Mesenchymal stem cell (in vitro differentiated cells and primary cell): ENCODE data around the gene DSCAM.

Experiments used
- DNase-seq: peaks from one replicate; pipeline ENCODE4 v3.0.0-alpha.2; 2013
- H2AFZ ChIP-seq: one replicate; pipeline ENCODE4 v1.6.1; 2013; ENCODE audit warnings: low read depth, mild to moderate bottlenecking, control low read depth, inconsistent platforms, low read length, moderate library complexity
- H2AK5ac ChIP-seq: 2 replicates; pipeline ENCODE4 v1.6.1; 2013; ENCODE audit warnings: low read length, moderate library complexity, mild to moderate bottlenecking, inconsistent platforms; ENCODE audit not compliant: severe bottlenecking
- H2BK120ac ChIP-seq: one replicate; pipeline ENCODE4 v1.6.1; 2013; ENCODE audit warnings: low read depth, mild to moderate bottlenecking, inconsistent platforms, low read length, moderate library complexity
- H2BK12ac ChIP-seq, 2 experiments: one replicate each; pipeline ENCODE4 v1.6.1; 2013; ENCODE audit warnings: inconsistent platforms in 2 of 2, low read length in 2 of 2, mild to moderate bottlenecking in 2 of 2, moderate library complexity in 2 of 2, control low read depth in 1 of 2
- H2BK15ac ChIP-seq: one replicate; pipeline ENCODE4 v1.6.1; 2013; ENCODE audit warnings: mild to moderate bottlenecking, low read depth, inconsistent platforms; ENCODE audit not compliant: poor library complexity, severe bottlenecking
- H2BK5ac ChIP-seq: 2 replicates; pipeline ENCODE4 v1.6.1; 2013; ENCODE audit warnings: low read depth, mild to moderate bottlenecking, low read length, control low read depth, inconsistent platforms; ENCODE audit not compliant: poor library complexity, severe bottlenecking
- H3K14ac ChIP-seq, 2 experiments: one replicate each; pipeline ENCODE4 v1.6.1; 2013; ENCODE audit warnings: inconsistent platforms in 2 of 2, low read length in 2 of 2, control low read depth in 1 of 2, mild to moderate bottlenecking in 1 of 2, moderate library complexity in 1 of 2
- H3K18ac ChIP-seq, 2 experiments: one replicate each; pipeline ENCODE4 v1.6.1; 2013; ENCODE audit warnings: inconsistent platforms in 2 of 2, low read length in 2 of 2, control low read depth in 1 of 2, low read depth in 1 of 2, mild to moderate bottlenecking in 1 of 2
- H3K23ac ChIP-seq, 2 experiments: one replicate each; pipeline ENCODE4 v1.6.1; 2013; ENCODE audit warnings: inconsistent platforms in 2 of 2, low read length in 2 of 2, mild to moderate bottlenecking in 2 of 2, moderate library complexity in 2 of 2, control low read depth in 1 of 2
- H3K27ac ChIP-seq: 2 replicates; pipeline ENCODE4 v1.5.1; 2013; ENCODE audit warnings: mild to moderate bottlenecking, moderate library complexity, low read length, control low read depth, inconsistent platforms; ENCODE audit not compliant: poor library complexity, severe bottlenecking
- H3K27me3 ChIP-seq, 2 experiments: 2 replicates each; pipeline versions ENCODE4 v1.6.1 to v1.7.0; 2013; ENCODE audit warnings: low read length in 2 of 2, mild to moderate bottlenecking in 2 of 2, moderate library complexity in 2 of 2, control low read depth in 1 of 2, inconsistent platforms in 1 of 2; ENCODE audit not compliant: control insufficient read depth in 1 of 2, insufficient read depth in 1 of 2
- H3K36me3 ChIP-seq, 2 experiments: 2 replicates each; pipeline versions ENCODE4 v1.6.1 to v1.7.0; 2013; ENCODE audit warnings: low read length in 2 of 2, control low read depth in 1 of 2, inconsistent platforms in 1 of 2, low read depth in 1 of 2, mild to moderate bottlenecking in 1 of 2; ENCODE audit not compliant: insufficient read depth in 2 of 2, control insufficient read depth in 1 of 2
- H3K4ac ChIP-seq, 2 experiments: one replicate each; pipeline ENCODE4 v1.6.1; 2013; ENCODE audit warnings: inconsistent platforms in 2 of 2, low read length in 2 of 2, mild to moderate bottlenecking in 2 of 2, moderate library complexity in 2 of 2, control low read depth in 1 of 2, low read depth in 1 of 2
- H3K4me1 ChIP-seq: 2 replicates; pipeline ENCODE4 v1.6.1; 2013; ENCODE audit warnings: low read depth, low read length, control low read depth; ENCODE audit not compliant: control insufficient read depth, insufficient read depth
- H3K4me2 ChIP-seq: 2 replicates; pipeline ENCODE4 v1.6.1; 2013; ENCODE audit warnings: low read length, mild to moderate bottlenecking, inconsistent platforms; ENCODE audit not compliant: poor library complexity, severe bottlenecking
- H3K4me3 ChIP-seq, 2 experiments: 2 replicates each; pipeline versions ENCODE4 v1.5.1 to v1.7.0; 2013; ENCODE audit warnings: low read length in 2 of 2, mild to moderate bottlenecking in 2 of 2, control low read depth in 1 of 2, low read depth in 1 of 2; ENCODE audit not compliant: insufficient read depth in 1 of 2
- H3K79me1 ChIP-seq: replicated peaks from 2 replicates; pipeline ENCODE4 v1.6.1; 2013; ENCODE audit warnings: mild to moderate bottlenecking, control low read depth, low read length, inconsistent platforms; ENCODE audit not compliant: poor library complexity, severe bottlenecking
- H3K9ac ChIP-seq: 2 replicates; pipeline ENCODE4 v1.7.0; 2013; ENCODE audit warnings: mild to moderate bottlenecking, low read length, moderate library complexity
- H3K9me3 ChIP-seq: 2 replicates; pipeline ENCODE4 v1.7.0; 2013; ENCODE audit warnings: mild to moderate bottlenecking, low read length; ENCODE audit not compliant: control insufficient read depth
- H4K8ac ChIP-seq: one replicate; pipeline ENCODE4 v1.6.1; 2013; ENCODE audit warnings: inconsistent platforms, mild to moderate bottlenecking, low read length, moderate library complexity
- H4K91ac ChIP-seq: one replicate; pipeline ENCODE4 v1.6.1; 2013; ENCODE audit warnings: mild to moderate bottlenecking, low read length, inconsistent platforms
- WGBS: methylation state at CpG from one replicate; pipeline ENCODE4 v1.1.7; 2013; ENCODE audit warnings: mixed read lengths; 5-methylcytosine and 5-hydroxymethylcytosine counted together

DSCAM gene

GRCh38 chr21:40886006-40886405 is 39.0 kb upstream of the DSCAM start:
- 77% methylated on average over 3 of the region's 3 CpGs for WGBS
- H3K4me3 ChIP-seq: no peak overlapping the region
- H3K27ac ChIP-seq: no peak overlapping the region
- DNase-seq: no peak
- H3K9ac ChIP-seq: no peak overlapping the region
- H4K91ac ChIP-seq: no peak overlapping the region
- H2BK120ac ChIP-seq: no peak overlapping the region
- no peak overlapping the region for H2BK12ac ChIP-seq
- H3K36me3 ChIP-seq: no peaks in the 10 kb centered on the region
- H3K14ac ChIP-seq: no peak overlapping the region
- H2BK15ac ChIP-seq: no peak overlapping the region
- H2AK5ac ChIP-seq: no peak overlapping the region
- H2BK5ac ChIP-seq: no peak overlapping the region
- no peak overlapping the region for H4K8ac ChIP-seq
- H3K4me2 ChIP-seq: no peak overlapping the region
- H3K4ac ChIP-seq: no peak overlapping the region
- H3K4me1 ChIP-seq: no peaks in the 10 kb centered on the region
- no peaks in the 10 kb centered on the region for H3K79me1 ChIP-seq
- H2AFZ ChIP-seq: no peak overlapping the region
- H3K23ac ChIP-seq: no peak overlapping the region
- no peak overlapping the region for H3K18ac ChIP-seq
- peaks cover 5% of the 10 kb centered on the region for H3K9me3 ChIP-seq
- no peaks in the 10 kb centered on the region for H3K27me3 ChIP-seq

GRCh38 chr21:40882192-40882915 is 35.4 kb upstream of the DSCAM start:
- Histone ChIP-seq H3K36me3 (no peaks in the 10 kb centered on the region), H2BK12ac (no peak overlapping the region), H3K79me1 (no peaks in the 10 kb centered on the region), H3K27ac (no peak overlapping the region), H3K9me3 (peaks cover 5% of the 10 kb centered on the region), H2BK5ac (no peak overlapping the region), H3K4ac (no peak overlapping the region), H3K14ac (no peak overlapping the region), H3K23ac (no peak overlapping the region), H3K4me2 (no peak overlapping the region), H3K9ac (no peak overlapping the region), H4K8ac (no peak overlapping the region), H3K4me3 (no peak overlapping the region), H2BK15ac (no peak overlapping the region), H3K4me1 (no peaks in the 10 kb centered on the region), H2BK120ac (no peak overlapping the region), H3K27me3 (no peaks in the 10 kb centered on the region), H4K91ac (no peak overlapping the region), H3K18ac (no peak overlapping the region), H2AFZ (no peak overlapping the region), H2AK5ac (no peak overlapping the region)
- DNase-seq: no peak
- 68% methylated on average over 7 of the region's 7 CpGs for WGBS

- Histone ChIP-seq H3K36me3 (no peaks in the 10 kb centered on the region), H3K9ac (no peak overlapping the region), H3K27ac (no peak overlapping the region), H3K9me3 (peaks cover 5% of the 10 kb centered on the region), H3K4me1 (no peaks in the 10 kb centered on the region), H3K4ac (no peak overlapping the region), H3K4me3 (no peak overlapping the region), H2BK12ac (no peak overlapping the region), H3K79me1 (no peaks in the 10 kb centered on the region), H2BK15ac (no peak overlapping the region), H2BK5ac (no peak overlapping the region), H2AFZ (no peak overlapping the region), H2AK5ac (no peak overlapping the region), H3K14ac (no peak overlapping the region), H3K27me3 (no peaks in the 10 kb centered on the region), H3K23ac (no peak overlapping the region), H3K18ac (no peak overlapping the region), H2BK120ac (no peak overlapping the region), H4K8ac (no peak overlapping the region), H3K4me2 (no peak overlapping the region), H4K91ac (no peak overlapping the region)
- WGBS: no CpG with 5 or more reads among the region's 2 CpGs
- DNase-seq: no peak
These were observed 34.8 kb upstream of the DSCAM start for GRCh38 chr21:40881767-40882166.

GRCh38 chr21:40871099-40871498 is 24.1 kb upstream of the DSCAM start:
- no peak overlapping the region for H2BK5ac ChIP-seq
- no peak overlapping the region for H3K18ac ChIP-seq
- H3K14ac ChIP-seq: no peak overlapping the region
- H3K79me1 ChIP-seq: no peaks in the 10 kb centered on the region
- H3K27me3 ChIP-seq: no peaks in the 10 kb centered on the region
- H3K4ac ChIP-seq: no peak overlapping the region
- no peak overlapping the region for H3K4me3 ChIP-seq
- no peak overlapping the region for H3K23ac ChIP-seq
- no peak overlapping the region for H2BK120ac ChIP-seq
- H4K8ac ChIP-seq: no peak overlapping the region
- no peak overlapping the region for H2AFZ ChIP-seq
- no peaks in the 10 kb centered on the region for H3K36me3 ChIP-seq
- peaks cover 12% of the 10 kb centered on the region for H3K9me3 ChIP-seq
- H4K91ac ChIP-seq: no peak overlapping the region
- no peak for DNase-seq
- H2AK5ac ChIP-seq: no peak overlapping the region
- H3K4me2 ChIP-seq: no peak overlapping the region
- H3K9ac ChIP-seq: no peak overlapping the region
- H3K4me1 ChIP-seq: no peaks in the 10 kb centered on the region
- no peak overlapping the region for H2BK15ac ChIP-seq
- no CpG with 5 or more reads among the region's 1 CpG for WGBS
- no peak overlapping the region for H2BK12ac ChIP-seq
- no peak overlapping the region for H3K27ac ChIP-seq
